Thyroid gland (tissue), 4 donors: Measurements from ENCODE around the gene RNF31. TPM values are rescaled to one million over a fixed set of nuclear protein-coding genes. Genes with fewer than 3 reads are reported as not detected.

Source experiments
- DNase-seq, 2 donors: peaks; one replicate each; pipeline ENCODE4 v3.0.0-alpha.2; 2019
- H3K27ac ChIP-seq, 3 donors: fragments of 200-600 bp; sonication (generic); 1 replicate in 2 of 3; 2 replicates in 1 of 3; pipeline ENCODE4 v1.5.1; 2016 to 2019; ENCODE audit warnings: mild to moderate bottlenecking in 1 of 3, moderate library complexity in 1 of 3
- H3K27me3 ChIP-seq: fragments of 200-600 bp; sonication (generic); one replicate; pipeline ENCODE4 v1.5.1; 2019
- H3K36me3 ChIP-seq, 2 donors: fragments of 200-600 bp; sonication (generic); one replicate each; pipeline ENCODE4 v1.5.1; 2016 to 2019
- H3K4me1 ChIP-seq, 2 donors: fragments of 200-600 bp; sonication (generic); one replicate each; pipeline ENCODE4 v1.5.1; 2017 to 2019
- H3K4me3 ChIP-seq, 3 donors: fragments of 200-600 bp; sonication (generic); replicated peaks in 1 of 3; 1 replicate in 2 of 3; 2 replicates in 1 of 3; pipeline ENCODE4 v1.5.1; 2016; ENCODE audit warnings: mild to moderate bottlenecking in 1 of 3
- H3K9me3 ChIP-seq: fragments of 200-600 bp; sonication (generic); one replicate; pipeline ENCODE4 v1.5.1; 2017
- POLR2A ChIP-seq, 2 donors: fragments of 450-650 bp; IDR thresholded peaks; one replicate each; pipeline ENCODE4 v1.6.1; 2017; ENCODE audit warnings: antibody characterized with exemption in 2 of 2, mild to moderate bottlenecking in 2 of 2, moderate library complexity in 1 of 2
- WGBS, 2 donors: methylation state at CpG; one replicate each; pipeline ENCODE4 v1.1.5; 2017; 5-methylcytosine and 5-hydroxymethylcytosine counted together
- intact Hi-C: fragments of 100-400 bp; cut with DNase I; formaldehyde crosslinking; loops from one replicate; pipeline ENCODE4 v1.15.1; 2023
- total RNA-seq, 4 donors: library from RNA; depleted of rRNA; stranded (reverse); fragments of >200 nt; gene quantifications; one replicate each; pipeline ENCODE4 v1.2.3, GENCODE V29; 2016
- TF ChIP-seq, protein P1 (sequence below), 6 experiments: fragments of 200-600 bp in 3 of 6; fragments of 450-650 bp in 3 of 6; sonication (generic) in 3 of 6; IDR thresholded peaks; one replicate each; pipeline ENCODE4 v1.5.1; 2016 to 2019; ENCODE audit warnings: antibody characterized with exemption in 6 of 6, mild to moderate bottlenecking in 2 of 6, inconsistent platforms in 1 of 6, moderate library complexity in 1 of 6

RNF31 gene
- total RNA-seq, 4 donors from 2014 or later, result 30.6 to 106 (median 67.6) TPM

DNA sequence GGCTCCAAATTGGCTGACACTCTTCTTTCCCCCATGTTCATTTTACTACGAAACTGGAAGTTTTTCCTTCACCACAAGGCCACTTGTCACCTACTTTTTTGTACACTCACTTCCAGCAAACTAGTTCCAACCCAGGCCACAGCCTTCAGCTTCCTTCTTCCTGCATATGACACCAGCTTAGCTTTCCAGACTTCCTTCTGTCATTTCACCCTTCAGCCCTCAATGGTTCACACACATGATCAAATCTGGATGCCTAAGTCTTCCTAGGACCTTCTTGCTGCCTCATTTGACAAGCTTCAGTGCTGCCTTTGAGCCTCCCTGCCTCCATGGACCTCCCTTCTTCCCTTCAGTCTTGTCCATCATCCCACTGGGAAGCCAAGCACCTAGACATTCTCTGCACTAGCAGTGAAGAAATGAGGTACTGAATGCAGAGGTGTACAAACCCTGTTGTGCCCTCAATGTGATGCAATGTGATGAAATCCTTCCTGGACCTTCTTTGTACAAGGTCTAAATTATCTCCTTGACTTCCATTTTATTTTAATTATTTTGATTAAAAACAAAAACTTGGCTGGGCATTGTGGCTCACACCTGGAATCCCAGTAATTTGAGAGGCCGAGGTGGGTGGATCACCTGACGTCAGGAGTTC is 20.3 kb downstream of the RNF31 start:
- H3K9me3 ChIP-seq, result no peaks in the 10 kb centered on the region
- DNase-seq, result no peak
- no peak overlapping the region for H3K4me3 ChIP-seq
- no peak overlapping the region for H3K27ac ChIP-seq
- WGBS, 2 donors, result 91 to 96% methylated on average over 3 of the region's 3 CpGs
- TF ChIP-seq POLR2A (IDR thresholded peaks at IDR 0.05), result no peak
- TF ChIP-seq, protein P1, sequence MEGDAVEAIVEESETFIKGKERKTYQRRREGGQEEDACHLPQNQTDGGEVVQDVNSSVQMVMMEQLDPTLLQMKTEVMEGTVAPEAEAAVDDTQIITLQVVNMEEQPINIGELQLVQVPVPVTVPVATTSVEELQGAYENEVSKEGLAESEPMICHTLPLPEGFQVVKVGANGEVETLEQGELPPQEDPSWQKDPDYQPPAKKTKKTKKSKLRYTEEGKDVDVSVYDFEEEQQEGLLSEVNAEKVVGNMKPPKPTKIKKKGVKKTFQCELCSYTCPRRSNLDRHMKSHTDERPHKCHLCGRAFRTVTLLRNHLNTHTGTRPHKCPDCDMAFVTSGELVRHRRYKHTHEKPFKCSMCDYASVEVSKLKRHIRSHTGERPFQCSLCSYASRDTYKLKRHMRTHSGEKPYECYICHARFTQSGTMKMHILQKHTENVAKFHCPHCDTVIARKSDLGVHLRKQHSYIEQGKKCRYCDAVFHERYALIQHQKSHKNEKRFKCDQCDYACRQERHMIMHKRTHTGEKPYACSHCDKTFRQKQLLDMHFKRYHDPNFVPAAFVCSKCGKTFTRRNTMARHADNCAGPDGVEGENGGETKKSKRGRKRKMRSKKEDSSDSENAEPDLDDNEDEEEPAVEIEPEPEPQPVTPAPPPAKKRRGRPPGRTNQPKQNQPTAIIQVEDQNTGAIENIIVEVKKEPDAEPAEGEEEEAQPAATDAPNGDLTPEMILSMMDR (IDR thresholded peaks at IDR 0.05), result no peak
- H3K4me1 ChIP-seq, result peaks cover 12% of the 10 kb centered on the region in 2 donors
- peaks cover 38 to 40% of the 10 kb centered on the region in 2 donors for H3K36me3 ChIP-seq
- intact Hi-C loops, result no loop called here
- H3K27me3 ChIP-seq, result no peaks in the 10 kb centered on the region

DNA sequence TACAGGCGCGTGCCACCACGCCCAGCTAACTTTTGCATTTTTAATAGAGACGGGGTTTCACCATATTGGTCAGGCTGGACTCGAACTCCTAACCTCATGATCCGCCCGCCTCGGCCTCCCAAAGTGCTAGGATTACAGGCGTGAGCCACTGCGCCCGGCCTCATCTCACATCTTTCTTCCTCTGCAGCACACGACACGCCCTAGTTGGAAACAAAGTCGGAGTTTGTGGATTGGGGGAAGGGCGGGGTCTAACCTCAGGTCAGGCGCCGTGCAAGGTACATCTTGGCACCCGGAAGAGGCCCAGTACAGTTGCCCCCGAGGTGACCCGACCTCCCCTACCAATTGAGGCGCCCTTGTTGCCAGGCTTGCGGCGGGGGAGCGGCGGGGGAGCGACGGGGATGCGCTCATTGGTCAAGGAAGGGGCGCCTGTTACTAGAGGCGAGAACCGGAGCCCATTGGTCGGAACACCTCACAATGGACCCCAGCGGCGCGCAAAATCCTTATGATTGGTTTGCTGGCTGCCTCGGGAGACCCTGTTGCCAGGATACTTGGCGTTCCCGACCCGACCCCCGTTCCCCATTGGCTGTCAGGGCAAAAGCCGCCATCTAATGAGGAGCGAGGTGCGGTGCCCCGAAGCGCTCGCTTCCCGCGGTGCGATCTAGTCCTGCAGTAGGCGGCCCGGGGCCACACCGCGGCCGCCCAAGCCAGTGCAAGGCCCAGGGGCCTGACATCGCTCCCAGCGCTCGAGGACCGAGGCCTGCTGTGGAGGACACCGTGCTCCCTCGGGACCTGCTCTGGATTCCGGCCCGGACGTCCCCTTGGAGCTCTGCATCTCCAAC is 24.3 kb downstream of the RNF31 start, which contains the start of gene REC8:
Gene REC8, plus strand, starts transcription at position 659 of the 839 bp plus-strand sequence. CDS start 473 bp downstream, outside the sequence.
- Histone ChIP-seq H3K27me3 (no peaks in the 10 kb centered on the region), H3K27ac (no peak within 1 kb of the TSS), H3K36me3 (peaks cover 3% of the 10 kb centered on the region in 2 donors), H3K4me1 (peaks cover 3 to 5% of the 10 kb centered on the region in 2 donors), H3K9me3 (no peaks in the 10 kb centered on the region), H3K4me3 (peak within 1 kb of the TSS in 1 of 3 donors; percentile 6)
- no peak for TF ChIP-seq POLR2A (IDR thresholded peaks at IDR 0.05)
- TF ChIP-seq, protein P1 (IDR thresholded peaks at IDR 0.05), result no peak
- intact Hi-C loops, result no loop called here
- 16 to 22% methylated on average over 38 to 49 of the region's 63 CpGs for WGBS, 2 donors
- peak; percentile 77 to 88 for DNase-seq

DNA sequence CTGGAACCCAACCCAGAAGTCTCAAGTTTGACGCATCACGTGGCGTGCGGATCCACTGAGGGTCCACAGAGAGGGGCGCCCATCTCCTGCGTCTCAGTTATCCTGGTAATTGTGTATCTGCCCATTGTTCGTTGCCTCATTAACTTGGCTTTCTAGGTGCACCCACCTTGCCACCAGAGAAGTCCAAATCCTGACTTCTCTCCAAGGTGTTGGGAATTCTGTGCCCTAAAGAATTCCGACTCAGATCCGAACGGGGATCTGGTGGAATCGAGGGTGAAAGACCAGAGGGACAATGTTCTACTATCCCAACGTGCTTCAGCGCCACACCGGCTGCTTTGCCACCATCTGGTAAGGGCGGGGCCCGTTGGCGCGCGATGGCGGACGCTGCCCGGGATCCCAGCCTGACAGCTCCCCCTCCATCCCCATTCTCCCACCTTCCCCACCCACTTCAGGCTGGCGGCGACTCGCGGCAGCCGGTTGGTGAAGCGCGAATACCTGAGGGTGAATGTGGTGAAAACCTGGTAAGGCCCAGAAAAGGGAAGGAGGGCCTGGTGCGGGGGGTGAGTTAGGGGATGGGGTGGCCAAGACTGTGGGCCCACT is 25.1 kb downstream of the RNF31 start:
- TF ChIP-seq, protein P1 (IDR thresholded peaks at IDR 0.05), result no peak
- no peak for TF ChIP-seq POLR2A (IDR thresholded peaks at IDR 0.05)
- 33 to 41% methylated on average over 25 to 30 of the region's 30 CpGs for WGBS, 2 donors
- H3K27ac ChIP-seq, result no peak overlapping the region

DNA sequence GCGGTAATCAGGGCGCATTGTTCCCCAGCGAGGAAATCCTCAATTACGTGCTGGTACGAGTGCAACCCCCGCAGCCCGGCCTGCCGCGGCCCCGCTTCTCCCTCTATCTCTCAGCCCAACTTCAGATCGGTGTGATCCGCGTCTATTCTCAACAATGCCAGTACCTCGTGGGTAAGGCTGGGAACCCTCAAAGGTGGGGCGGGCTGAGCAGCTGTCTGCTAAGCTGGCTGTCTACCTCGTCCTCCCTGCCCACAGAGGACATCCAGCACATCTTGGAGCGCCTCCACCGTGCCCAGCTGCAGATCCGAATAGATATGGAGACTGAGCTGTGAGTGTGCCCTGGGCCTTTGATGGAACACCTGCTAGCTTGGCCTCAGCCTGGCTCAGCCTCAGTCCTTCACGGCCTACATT is 25.6 kb downstream of the RNF31 start:
- Histone ChIP-seq H3K27me3 (no peaks in the 10 kb centered on the region), H3K4me1 (peaks cover 3 to 5% of the 10 kb centered on the region in 2 donors), H3K4me3 (no peak overlapping the region), H3K36me3 (no peaks in the 10 kb centered on the region), H3K9me3 (no peaks in the 10 kb centered on the region), H3K27ac (no peak overlapping the region)
- TF ChIP-seq POLR2A (IDR thresholded peaks at IDR 0.05), result no peak
- TF ChIP-seq, protein P1 (IDR thresholded peaks at IDR 0.05), result no peak
- no peak for DNase-seq
- WGBS, 2 donors, result 69 to 77% methylated on average over 14 to 20 of the region's 20 CpGs
- intact Hi-C loops, result no loop called here

More for the DNA sequence above, 25.1 kb downstream of the RNF31 start:
- no peaks in the 10 kb centered on the region for H3K27me3 ChIP-seq
- peak overlapping the region in 1 of 3 donors; percentile 6 for H3K4me3 ChIP-seq
- no peaks in the 10 kb centered on the region for H3K9me3 ChIP-seq
- H3K4me1 ChIP-seq, result peaks cover 3 to 5% of the 10 kb centered on the region in 2 donors
- DNase-seq, result peak in 1 of 2 donors; percentile 6
- no peaks in the 10 kb centered on the region for H3K36me3 ChIP-seq
- intact Hi-C loops, result no loop called here
